Mesothelial cell of epicardium (in vitro differentiated cells): ENCODE measurements around the gene ANKRD17. TPM values are rescaled to one million over a fixed set of nuclear protein-coding genes. Genes with fewer than 3 reads are reported as not detected.

Experiments used
- DNase-seq, 2 experiments: peaks; one replicate each; pipeline ENCODE4 v3.0.0; 2021; ENCODE audit warnings: low spot score in 2 of 2; ENCODE audit not compliant: unreplicated experiment in 2 of 2
- H3K27ac Mint-ChIP-seq: 2 replicates; pipeline ENCODE4 v1.8.0; 2021; ENCODE audit warnings: mixed read lengths
- H3K27me3 Mint-ChIP-seq: 2 replicates; pipeline ENCODE4 v1.8.0; 2021; ENCODE audit warnings: low read depth, mixed read lengths
- H3K36me3 Mint-ChIP-seq: 2 replicates; pipeline ENCODE4 v1.8.0; 2021; ENCODE audit warnings: mixed read lengths
- H3K4me1 Mint-ChIP-seq: 2 replicates; pipeline ENCODE4 v1.8.0; 2021; ENCODE audit warnings: mixed read lengths
- H3K4me3 Mint-ChIP-seq: 2 replicates; pipeline ENCODE4 v1.8.0; 2021; ENCODE audit warnings: mild to moderate bottlenecking, moderate library complexity, mixed read lengths
- H3K9me3 Mint-ChIP-seq: 2 replicates; pipeline ENCODE4 v1.8.0; 2021; ENCODE audit warnings: mixed read lengths
- total RNA-seq: library from RNA; stranded (reverse); gene quantifications from 3 replicates; pipeline ENCODE4 v1.2.1, GENCODE V29; 2021
- TF ChIP-seq, protein P1 (sequence below): fragments of 200-600 bp; sonication (generic); IDR thresholded peaks from one replicate; pipeline ENCODE4 v1.5.0; 2021; ENCODE audit warnings: antibody characterized with exemption; ENCODE audit not compliant: unreplicated experiment

The ANKRD17 gene
- total RNA-seq, 1 donor from 2014 or later: 92.5 TPM

DNA sequence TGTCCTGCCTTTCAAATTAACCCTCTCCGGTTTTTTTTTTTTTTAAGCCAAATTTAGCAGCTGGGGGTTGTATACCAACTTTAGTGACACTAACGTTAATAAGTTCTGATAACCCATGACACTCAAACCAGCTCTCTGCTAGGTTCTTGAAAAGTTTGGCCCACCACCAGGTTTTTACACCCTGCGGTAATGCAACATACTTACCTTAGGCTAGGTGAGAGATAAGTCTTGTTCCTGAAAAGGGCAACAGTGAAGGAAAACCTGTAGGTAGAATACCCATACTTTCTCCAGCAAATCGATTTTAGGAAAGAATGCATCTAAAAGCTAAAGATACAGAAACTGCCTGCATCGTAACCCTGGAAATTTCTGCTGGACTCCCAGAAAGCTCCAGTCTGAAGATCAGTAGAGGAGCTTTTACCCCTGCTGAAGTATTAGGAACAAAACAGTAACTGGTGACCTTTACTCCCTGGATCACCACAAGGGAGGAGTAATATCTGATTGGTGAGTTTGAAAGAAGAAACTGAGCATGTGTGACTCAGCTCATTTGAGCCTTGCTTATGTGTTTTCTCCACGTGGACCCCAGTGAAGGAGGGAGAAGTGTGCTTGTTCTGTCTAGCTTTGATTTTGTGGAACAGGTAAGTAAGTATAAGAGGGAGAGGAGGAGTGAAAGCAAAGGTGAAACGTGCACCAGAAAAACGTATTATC lies 154.6 kb downstream of the ANKRD17 start:
- no peak for DNase-seq
- H3K27ac Mint-ChIP-seq: no peak overlapping the region
- peaks cover 26% of the 10 kb centered on the region for H3K36me3 Mint-ChIP-seq
- no peak overlapping the region for H3K4me3 Mint-ChIP-seq
- TF ChIP-seq, protein P1, sequence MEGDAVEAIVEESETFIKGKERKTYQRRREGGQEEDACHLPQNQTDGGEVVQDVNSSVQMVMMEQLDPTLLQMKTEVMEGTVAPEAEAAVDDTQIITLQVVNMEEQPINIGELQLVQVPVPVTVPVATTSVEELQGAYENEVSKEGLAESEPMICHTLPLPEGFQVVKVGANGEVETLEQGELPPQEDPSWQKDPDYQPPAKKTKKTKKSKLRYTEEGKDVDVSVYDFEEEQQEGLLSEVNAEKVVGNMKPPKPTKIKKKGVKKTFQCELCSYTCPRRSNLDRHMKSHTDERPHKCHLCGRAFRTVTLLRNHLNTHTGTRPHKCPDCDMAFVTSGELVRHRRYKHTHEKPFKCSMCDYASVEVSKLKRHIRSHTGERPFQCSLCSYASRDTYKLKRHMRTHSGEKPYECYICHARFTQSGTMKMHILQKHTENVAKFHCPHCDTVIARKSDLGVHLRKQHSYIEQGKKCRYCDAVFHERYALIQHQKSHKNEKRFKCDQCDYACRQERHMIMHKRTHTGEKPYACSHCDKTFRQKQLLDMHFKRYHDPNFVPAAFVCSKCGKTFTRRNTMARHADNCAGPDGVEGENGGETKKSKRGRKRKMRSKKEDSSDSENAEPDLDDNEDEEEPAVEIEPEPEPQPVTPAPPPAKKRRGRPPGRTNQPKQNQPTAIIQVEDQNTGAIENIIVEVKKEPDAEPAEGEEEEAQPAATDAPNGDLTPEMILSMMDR: no peak
- H3K9me3 Mint-ChIP-seq: no peaks in the 10 kb centered on the region
- no peaks in the 10 kb centered on the region for H3K4me1 Mint-ChIP-seq
- no peaks in the 10 kb centered on the region for H3K27me3 Mint-ChIP-seq

DNA sequence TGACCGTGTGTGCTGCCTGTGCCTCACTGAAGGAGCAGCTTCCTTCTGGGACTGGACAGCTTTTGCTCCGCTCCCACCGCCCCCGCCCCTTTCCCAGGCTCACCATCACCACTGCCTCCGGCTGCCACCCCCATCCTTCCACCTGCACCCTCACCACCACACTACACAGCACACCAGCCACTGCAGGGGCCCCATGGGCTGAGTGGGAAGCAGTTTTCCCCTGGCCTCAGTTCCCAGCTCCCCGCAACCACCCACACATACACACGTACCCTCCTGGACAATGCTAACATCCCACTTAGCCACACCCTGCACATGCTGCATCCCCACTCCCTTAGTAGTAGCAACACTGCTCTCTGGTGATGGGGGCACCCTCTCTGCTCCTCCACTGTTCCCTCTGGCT lies 159.5 kb downstream of the ANKRD17 start:
- Mint-ChIP-seq H3K9me3 (no peaks in the 10 kb centered on the region), H3K4me3 (no peak overlapping the region), H3K36me3 (peaks cover 30% of the 10 kb centered on the region), H3K27ac (no peak overlapping the region), H3K4me1 (no peaks in the 10 kb centered on the region), H3K27me3 (no peaks in the 10 kb centered on the region)
- DNase-seq: no peak
- TF ChIP-seq, protein P1: no peak

DNA sequence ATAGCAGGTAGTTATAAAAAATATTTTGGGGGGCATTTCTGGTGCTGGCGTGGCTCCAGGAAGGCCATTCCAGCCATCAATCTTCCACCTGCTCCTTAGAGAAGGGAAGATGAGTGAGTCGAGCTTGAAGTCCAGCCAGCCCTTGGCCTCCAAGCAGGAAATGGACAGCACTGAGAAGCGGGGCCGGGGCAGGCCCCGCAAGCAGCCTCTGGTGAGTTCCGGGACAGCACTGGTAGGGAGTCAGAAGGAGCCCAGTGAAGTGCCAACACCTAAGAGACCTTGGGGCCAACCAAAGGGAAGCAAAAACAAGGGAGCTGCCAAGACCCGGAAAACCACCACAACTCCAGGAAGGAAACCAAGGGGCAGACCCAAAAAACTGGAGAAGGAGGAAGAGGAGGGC lies 159.9 kb downstream of the ANKRD17 start:
- TF ChIP-seq, protein P1: no peak
- no peak for DNase-seq
- Mint-ChIP-seq H3K9me3 (no peaks in the 10 kb centered on the region), H3K36me3 (peaks cover 28% of the 10 kb centered on the region), H3K4me1 (no peaks in the 10 kb centered on the region), H3K27ac (no peak overlapping the region), H3K4me3 (no peak overlapping the region), H3K27me3 (no peaks in the 10 kb centered on the region)

DNA sequence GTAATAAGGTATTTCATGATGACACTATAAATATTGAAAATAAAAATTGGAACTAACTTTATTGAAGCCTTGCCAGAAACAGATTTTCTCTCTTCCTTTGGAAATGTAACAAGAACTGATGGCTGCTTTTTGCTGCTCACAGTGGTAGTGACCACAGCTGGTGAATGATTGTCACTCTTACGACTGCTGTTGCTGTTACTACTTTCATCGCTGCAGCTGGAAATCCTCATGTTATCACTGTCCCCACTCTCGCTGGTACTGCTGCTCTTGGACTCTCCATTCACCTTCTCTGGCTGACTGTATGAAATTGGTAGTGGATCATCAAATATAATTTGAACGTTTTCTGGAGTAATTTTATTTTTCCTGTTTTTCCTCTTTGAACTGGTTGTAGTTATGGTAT lies 160.6 kb downstream of the ANKRD17 start:
- Mint-ChIP-seq H3K4me1 (no peaks in the 10 kb centered on the region), H3K4me3 (no peak overlapping the region), H3K27ac (no peak overlapping the region), H3K27me3 (no peaks in the 10 kb centered on the region), H3K36me3 (peaks cover 28% of the 10 kb centered on the region), H3K9me3 (no peaks in the 10 kb centered on the region)
- no peak for DNase-seq
- TF ChIP-seq, protein P1: no peak

DNA sequence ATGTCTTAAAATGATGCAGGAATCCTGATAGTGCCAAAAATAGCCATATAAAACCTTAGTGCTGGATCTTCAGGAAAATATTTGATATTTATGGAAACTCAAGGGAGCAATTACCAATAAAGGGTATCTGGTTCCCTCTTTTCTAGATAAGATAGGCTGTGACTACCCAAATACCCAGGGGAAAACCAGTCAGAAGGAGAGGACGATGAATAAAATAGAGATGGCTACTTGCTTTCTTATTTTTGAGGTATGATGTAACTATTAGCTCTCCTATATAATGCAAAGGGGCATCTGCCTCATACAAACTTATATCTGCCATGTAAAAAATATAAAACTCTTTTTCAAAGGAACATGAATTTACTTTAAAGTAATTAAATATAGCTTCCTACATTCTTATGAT lies 165.7 kb downstream of the ANKRD17 start:
- no peaks in the 10 kb centered on the region for H3K9me3 Mint-ChIP-seq
- TF ChIP-seq, protein P1: no peak
- H3K27me3 Mint-ChIP-seq: no peaks in the 10 kb centered on the region
- DNase-seq: no peak
- H3K36me3 Mint-ChIP-seq: peaks cover 21% of the 10 kb centered on the region
- no peaks in the 10 kb centered on the region for H3K4me1 Mint-ChIP-seq
- H3K27ac Mint-ChIP-seq: no peak overlapping the region
- no peak overlapping the region for H3K4me3 Mint-ChIP-seq
